Measurements from ENCODE around the gene LAMA5. TPM values are rescaled to one million over a fixed set of nuclear protein-coding genes. Genes with fewer than 3 reads are reported as not detected.

LAMA5 gene
- polyA plus RNA-seq, 1 of the 3 experiments (the other 2 are of a cell fraction), result 27.2 TPM

DNA sequence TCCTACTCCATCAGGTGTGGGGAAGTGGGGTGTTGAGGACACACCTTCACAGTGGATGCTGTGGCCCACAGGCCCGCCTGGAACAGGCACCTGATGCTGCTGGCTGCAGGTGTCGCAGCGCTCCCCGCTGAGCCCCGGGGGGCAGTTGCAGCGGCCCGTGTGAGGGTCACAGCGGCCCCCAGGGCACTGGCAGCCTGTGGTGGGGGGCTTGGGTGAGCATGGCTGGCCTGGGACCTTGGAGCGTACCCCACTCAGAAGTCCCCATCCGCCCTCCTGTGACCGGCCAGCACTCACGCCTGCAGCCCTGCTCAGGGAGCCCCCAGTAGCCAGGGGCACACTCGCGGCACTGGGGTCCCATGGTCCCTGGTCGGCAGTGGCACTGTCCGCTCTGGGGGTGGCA, 45.1 kb downstream of the LAMA5 start:
- CTCF ChIA-PET, result no interaction called here
- Histone ChIP-seq H3K4me3 (ENCODE audit: low read depth in 2 of 2, low read length in 1 of 2) (no peak overlapping the region), H3K27me3 (ENCODE audit: insufficient read depth) (no peaks in the 10 kb centered on the region), H2AFZ (ENCODE audit: low read depth) (no peak overlapping the region), H3F3A (replicated peaks; ENCODE audit: insufficient read depth) (no peaks in the 10 kb centered on the region), H3K4me1 (ENCODE audit: control insufficient read depth in 1 of 2, insufficient read depth in 2 of 2, low read depth in 1 of 2, low read length in 1 of 2) (no peaks in the 10 kb centered on the region), H3K79me2 (ENCODE audit: insufficient read depth) (no peaks in the 10 kb centered on the region), H3K9me2 (no peaks in the 10 kb centered on the region), H4K20me1 (ENCODE audit: insufficient read depth) (no peaks in the 10 kb centered on the region), H3K36me3 (replicated peaks in 1 of 2; ENCODE audit: control insufficient read depth in 1 of 2, insufficient read depth in 2 of 2, low read length in 1 of 2) (peaks cover 0 to 57% of the 10 kb centered on the region in 2 experiments), H3K9me3 (no peaks in the 10 kb centered on the region), H3K27ac (ENCODE audit: low read depth in 2 of 2, low read length in 1 of 2) (no peak overlapping the region), H3K4me2 (no peak overlapping the region), H3K9ac (no peak overlapping the region)
- DNase-seq, result no peak
- POLR2A ChIA-PET, result no interaction called here
- WGBS (ENCODE audit: low lambda C conversion rate), result 96% methylated on average over 7 of the region's 16 CpGs
- TF ChIP-seq, protein P1, sequence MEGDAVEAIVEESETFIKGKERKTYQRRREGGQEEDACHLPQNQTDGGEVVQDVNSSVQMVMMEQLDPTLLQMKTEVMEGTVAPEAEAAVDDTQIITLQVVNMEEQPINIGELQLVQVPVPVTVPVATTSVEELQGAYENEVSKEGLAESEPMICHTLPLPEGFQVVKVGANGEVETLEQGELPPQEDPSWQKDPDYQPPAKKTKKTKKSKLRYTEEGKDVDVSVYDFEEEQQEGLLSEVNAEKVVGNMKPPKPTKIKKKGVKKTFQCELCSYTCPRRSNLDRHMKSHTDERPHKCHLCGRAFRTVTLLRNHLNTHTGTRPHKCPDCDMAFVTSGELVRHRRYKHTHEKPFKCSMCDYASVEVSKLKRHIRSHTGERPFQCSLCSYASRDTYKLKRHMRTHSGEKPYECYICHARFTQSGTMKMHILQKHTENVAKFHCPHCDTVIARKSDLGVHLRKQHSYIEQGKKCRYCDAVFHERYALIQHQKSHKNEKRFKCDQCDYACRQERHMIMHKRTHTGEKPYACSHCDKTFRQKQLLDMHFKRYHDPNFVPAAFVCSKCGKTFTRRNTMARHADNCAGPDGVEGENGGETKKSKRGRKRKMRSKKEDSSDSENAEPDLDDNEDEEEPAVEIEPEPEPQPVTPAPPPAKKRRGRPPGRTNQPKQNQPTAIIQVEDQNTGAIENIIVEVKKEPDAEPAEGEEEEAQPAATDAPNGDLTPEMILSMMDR (IDR thresholded peaks at IDR 0.05), result no peak
- TF ChIP-seq, protein P2, sequence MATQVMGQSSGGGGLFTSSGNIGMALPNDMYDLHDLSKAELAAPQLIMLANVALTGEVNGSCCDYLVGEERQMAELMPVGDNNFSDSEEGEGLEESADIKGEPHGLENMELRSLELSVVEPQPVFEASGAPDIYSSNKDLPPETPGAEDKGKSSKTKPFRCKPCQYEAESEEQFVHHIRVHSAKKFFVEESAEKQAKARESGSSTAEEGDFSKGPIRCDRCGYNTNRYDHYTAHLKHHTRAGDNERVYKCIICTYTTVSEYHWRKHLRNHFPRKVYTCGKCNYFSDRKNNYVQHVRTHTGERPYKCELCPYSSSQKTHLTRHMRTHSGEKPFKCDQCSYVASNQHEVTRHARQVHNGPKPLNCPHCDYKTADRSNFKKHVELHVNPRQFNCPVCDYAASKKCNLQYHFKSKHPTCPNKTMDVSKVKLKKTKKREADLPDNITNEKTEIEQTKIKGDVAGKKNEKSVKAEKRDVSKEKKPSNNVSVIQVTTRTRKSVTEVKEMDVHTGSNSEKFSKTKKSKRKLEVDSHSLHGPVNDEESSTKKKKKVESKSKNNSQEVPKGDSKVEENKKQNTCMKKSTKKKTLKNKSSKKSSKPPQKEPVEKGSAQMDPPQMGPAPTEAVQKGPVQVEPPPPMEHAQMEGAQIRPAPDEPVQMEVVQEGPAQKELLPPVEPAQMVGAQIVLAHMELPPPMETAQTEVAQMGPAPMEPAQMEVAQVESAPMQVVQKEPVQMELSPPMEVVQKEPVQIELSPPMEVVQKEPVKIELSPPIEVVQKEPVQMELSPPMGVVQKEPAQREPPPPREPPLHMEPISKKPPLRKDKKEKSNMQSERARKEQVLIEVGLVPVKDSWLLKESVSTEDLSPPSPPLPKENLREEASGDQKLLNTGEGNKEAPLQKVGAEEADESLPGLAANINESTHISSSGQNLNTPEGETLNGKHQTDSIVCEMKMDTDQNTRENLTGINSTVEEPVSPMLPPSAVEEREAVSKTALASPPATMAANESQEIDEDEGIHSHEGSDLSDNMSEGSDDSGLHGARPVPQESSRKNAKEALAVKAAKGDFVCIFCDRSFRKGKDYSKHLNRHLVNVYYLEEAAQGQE (IDR thresholded peaks at IDR 0.05; ENCODE audit: low read depth, low read length), result no peak

DNA sequence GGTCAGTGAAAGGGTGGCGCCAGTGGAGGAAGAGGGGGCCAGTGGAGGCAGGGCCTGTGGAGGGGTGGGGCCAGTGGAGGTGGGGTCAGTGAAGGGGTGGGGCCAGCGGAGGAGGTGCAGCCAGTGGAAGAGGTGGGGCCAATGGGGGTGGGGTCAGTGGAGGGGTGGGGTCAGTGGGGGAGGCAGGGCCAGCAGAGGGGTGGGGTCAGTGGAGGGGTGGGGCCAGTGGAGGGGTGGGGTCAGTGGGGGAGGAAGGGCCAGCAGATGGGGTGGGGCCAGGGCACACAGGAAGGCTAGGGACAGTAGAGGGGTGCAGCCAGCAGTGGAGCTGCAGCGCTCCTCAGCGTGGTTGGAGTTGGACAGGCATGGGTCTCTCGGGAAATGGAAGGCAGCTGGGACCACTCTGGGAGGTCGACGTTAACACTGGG, 45.6 kb downstream of the LAMA5 start:
- Histone ChIP-seq H3K4me2 (no peak overlapping the region), H3K27ac (ENCODE audit: low read depth in 2 of 2, low read length in 1 of 2) (no peak overlapping the region), H3K9me3 (no peaks in the 10 kb centered on the region), H3K9ac (no peak overlapping the region), H3K9me2 (no peaks in the 10 kb centered on the region), H3K4me1 (ENCODE audit: control insufficient read depth in 1 of 2, insufficient read depth in 2 of 2, low read depth in 1 of 2, low read length in 1 of 2) (no peaks in the 10 kb centered on the region), H3K36me3 (replicated peaks in 1 of 2; ENCODE audit: control insufficient read depth in 1 of 2, insufficient read depth in 2 of 2, low read length in 1 of 2) (peaks cover 0 to 57% of the 10 kb centered on the region in 2 experiments), H3K4me3 (ENCODE audit: low read depth in 2 of 2, low read length in 1 of 2) (no peak overlapping the region), H3F3A (replicated peaks; ENCODE audit: insufficient read depth) (no peaks in the 10 kb centered on the region), H2AFZ (ENCODE audit: low read depth) (no peak overlapping the region), H3K27me3 (ENCODE audit: insufficient read depth) (no peaks in the 10 kb centered on the region), H3K79me2 (ENCODE audit: insufficient read depth) (no peaks in the 10 kb centered on the region), H4K20me1 (ENCODE audit: insufficient read depth) (no peaks in the 10 kb centered on the region)
- peak; percentile 85 for DNase-seq
- ChIA-PET POLR2A (no interaction called here), CTCF (no interaction called here)
- TF ChIP-seq FOSL2 (IDR thresholded peaks at IDR 0.05; ENCODE audit: borderline replicate concordance, low read depth), result no peak
- TF ChIP-seq SMC3 (IDR thresholded peaks at IDR 0.05; ENCODE audit: low read depth, low read length), result no peak
- no peak for TF ChIP-seq GABPA (IDR thresholded peaks at IDR 0.05; ENCODE audit: low read depth)
- no peak for TF ChIP-seq MXI1 (IDR thresholded peaks at IDR 0.05; ENCODE audit: low read depth, low read length)
- TF ChIP-seq, protein P3, sequence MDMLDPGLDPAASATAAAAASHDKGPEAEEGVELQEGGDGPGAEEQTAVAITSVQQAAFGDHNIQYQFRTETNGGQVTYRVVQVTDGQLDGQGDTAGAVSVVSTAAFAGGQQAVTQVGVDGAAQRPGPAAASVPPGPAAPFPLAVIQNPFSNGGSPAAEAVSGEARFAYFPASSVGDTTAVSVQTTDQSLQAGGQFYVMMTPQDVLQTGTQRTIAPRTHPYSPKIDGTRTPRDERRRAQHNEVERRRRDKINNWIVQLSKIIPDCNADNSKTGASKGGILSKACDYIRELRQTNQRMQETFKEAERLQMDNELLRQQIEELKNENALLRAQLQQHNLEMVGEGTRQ (IDR thresholded peaks at IDR 0.05; ENCODE audit: borderline replicate concordance, low read depth, low read length), result no peak
- WGBS (ENCODE audit: low lambda C conversion rate), result 98% methylated on average over 7 of the region's 7 CpGs
